Activated T-helper 17 cell treated with anti-CD3 and anti-CD28 coated beads, Interleukin-2, amount 50 U/mL, for 72 hours (primary cell): ENCODE results near the gene SMIM22. TPM values are rescaled to one million over a fixed set of nuclear protein-coding genes. Genes with fewer than 3 reads are reported as not detected.
"Not testable (repeated sequence)": the region's sequence is repeated elsewhere in the genome, so short reads cannot be mapped to it uniquely, and the experiment has no call there.

Experiments used
- ATAC-seq: fragments of 150-1000 bp; cut with Tn5 transposase; replicated peaks from 2 replicates; pipeline ENCODE4 v1.10.0; 2021; ENCODE audit warnings: mild to moderate bottlenecking, moderate library complexity
- H3K27ac Mint-ChIP-seq: one replicate; pipeline ENCODE4 v1.8.0; 2022; ENCODE audit warnings: mixed read lengths
- H3K27me3 Mint-ChIP-seq: one replicate; pipeline ENCODE4 v1.8.0; 2022; ENCODE audit warnings: mixed read lengths
- H3K36me3 Mint-ChIP-seq: one replicate; pipeline ENCODE4 v1.8.0; 2022; ENCODE audit warnings: low read depth, mild to moderate bottlenecking, mixed read lengths
- H3K4me1 Mint-ChIP-seq: one replicate; pipeline ENCODE4 v1.8.0; 2022; ENCODE audit warnings: mixed read lengths
- H3K4me3 Mint-ChIP-seq: one replicate; pipeline ENCODE4 v1.8.0; 2022; ENCODE audit warnings: mild to moderate bottlenecking, mixed read lengths
- H3K9me3 Mint-ChIP-seq: one replicate; pipeline ENCODE4 v1.8.0; 2022; ENCODE audit warnings: mixed read lengths
- total RNA-seq, 2 donors: library from RNA; stranded (reverse); gene quantifications; one replicate each; pipeline ENCODE4 v1.2.3, GENCODE V29; 2022

Gene SMIM22
- total RNA-seq, 2 donors from 2014 or later: not detected

DNA sequence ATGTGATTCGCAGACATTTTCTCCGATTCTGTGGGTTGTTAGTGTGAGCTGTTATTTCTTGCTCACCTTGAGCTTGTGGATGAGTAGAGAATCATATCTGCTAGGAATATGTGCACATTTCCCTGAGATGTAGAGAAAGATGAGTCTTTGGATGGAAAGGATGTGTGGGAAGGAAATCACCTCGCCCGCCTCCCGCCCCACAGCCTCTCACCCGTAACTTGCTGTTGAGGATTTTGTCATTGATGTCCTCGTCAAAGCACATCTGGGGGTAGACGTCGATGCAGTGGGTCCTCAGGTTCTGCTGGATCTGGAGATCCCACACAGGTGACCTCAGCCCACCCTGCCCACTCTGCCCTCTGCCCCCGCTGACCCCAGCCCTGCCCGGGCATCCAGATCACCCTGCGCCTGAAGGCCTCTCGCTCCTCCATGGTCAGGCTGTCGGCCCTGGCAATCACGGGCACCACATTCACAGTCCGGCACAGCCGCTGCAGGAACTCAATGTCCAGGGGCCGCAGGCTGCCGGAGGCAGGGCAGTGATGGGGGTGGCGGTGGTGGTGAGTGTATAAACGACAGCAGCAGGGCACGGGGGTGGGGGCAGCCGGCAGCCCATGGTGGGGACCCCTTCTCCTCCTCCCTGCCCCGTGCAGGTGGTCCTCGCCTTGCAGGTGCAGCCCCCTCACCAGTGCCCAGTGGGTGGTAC, 11.8 kb upstream of the SMIM22 start:
- no peaks in the 10 kb centered on the region for H3K9me3 Mint-ChIP-seq

DNA sequence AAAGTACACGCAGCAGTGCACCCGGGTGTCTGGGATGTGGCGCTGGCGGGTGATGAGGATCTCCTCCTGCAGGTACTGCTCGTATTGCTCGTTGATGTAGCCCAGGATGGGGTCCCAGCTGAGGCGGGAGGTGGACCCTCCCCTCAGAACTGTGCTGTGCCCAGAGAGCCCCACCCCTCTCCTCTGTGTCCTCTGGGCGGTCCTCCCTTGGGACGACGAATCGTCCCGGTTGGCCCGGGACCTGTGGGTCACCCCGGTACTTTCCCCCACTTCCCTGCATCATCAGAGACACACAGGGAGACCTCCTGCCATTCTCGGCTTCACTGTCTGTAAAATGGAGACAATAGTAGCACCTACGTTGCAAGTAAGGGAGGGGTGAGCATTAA, 11.2 kb upstream of the SMIM22 start:
- H3K4me3 Mint-ChIP-seq: no peak overlapping the region
- ATAC-seq: no peak
- no peaks in the 10 kb centered on the region for H3K27me3 Mint-ChIP-seq
- no peaks in the 10 kb centered on the region for H3K36me3 Mint-ChIP-seq
- H3K9me3 Mint-ChIP-seq: no peaks in the 10 kb centered on the region
- no peak overlapping the region for H3K27ac Mint-ChIP-seq
- H3K4me1 Mint-ChIP-seq: no peaks in the 10 kb centered on the region

More for the DNA sequence above, 11.8 kb upstream of the SMIM22 start:
- Mint-ChIP-seq H3K27me3 (no peaks in the 10 kb centered on the region), H3K4me1 (no peaks in the 10 kb centered on the region), H3K27ac (no peak overlapping the region), H3K4me3 (no peak overlapping the region), H3K36me3 (no peaks in the 10 kb centered on the region)
- ATAC-seq: no peak

DNA sequence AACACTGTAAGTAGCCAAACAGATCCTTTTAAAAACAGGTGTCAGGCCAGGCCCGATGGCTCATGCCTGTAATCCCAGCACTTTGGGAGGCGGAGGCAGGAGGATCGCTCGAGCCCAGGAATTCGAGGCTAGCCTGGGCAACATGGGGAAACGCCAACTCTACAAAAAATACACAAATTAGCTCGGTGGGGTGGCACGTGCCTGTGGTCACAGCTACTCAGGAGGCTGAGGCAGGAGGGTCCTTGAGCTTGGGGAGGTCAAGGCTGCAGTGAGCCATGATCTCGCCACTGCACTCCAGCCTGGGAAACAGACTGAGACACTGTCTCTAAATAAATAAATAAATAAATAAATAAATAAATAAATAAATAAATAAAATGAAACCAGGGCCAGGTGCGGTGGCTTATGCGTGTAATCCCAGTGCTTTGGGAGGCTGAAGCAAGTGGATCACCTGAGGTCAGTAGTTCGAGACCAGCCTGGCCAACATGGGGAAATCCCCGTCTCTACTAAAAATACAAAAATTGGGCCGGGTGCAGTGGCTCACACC, 10.7 kb upstream of the SMIM22 start:
- not testable (repeated sequence) for H3K27ac Mint-ChIP-seq, H3K4me3 Mint-ChIP-seq, H3K9me3 Mint-ChIP-seq, H3K36me3 Mint-ChIP-seq, H3K27me3 Mint-ChIP-seq, H3K4me1 Mint-ChIP-seq, ATAC-seq

DNA sequence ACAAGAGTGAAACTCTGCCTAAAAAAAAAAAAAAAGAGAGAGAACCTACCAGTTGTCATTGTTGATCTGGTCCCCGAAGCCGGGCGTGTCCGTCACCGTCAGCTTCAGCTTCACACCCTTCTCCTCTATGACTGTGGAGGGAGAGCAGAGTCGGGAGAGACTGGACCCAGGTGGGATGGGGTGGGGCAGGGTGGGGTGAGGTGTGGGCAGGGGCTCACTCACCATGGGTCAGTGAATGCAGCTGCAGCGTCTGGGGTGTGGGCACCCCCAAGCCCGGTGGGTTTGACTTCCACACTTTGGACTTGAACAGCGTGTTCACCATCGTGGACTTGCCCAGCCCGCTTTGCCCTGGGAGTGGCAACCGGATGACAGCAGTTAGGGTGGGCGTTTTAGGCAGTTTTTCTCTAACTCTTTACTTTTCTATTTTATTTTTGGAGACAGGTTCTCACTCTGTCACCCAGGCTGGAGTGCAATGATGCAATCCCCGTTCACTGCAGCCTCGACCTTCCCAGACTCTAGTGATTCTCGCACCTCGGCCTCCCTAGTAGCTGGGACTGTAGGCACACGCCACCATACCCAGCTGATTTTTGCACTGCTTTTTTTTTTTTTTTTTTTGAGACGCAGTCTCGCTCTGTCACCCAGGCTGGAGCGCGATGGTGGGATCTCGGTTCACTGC, 9.3 kb upstream of the SMIM22 start:
- Mint-ChIP-seq H3K36me3 (no peaks in the 10 kb centered on the region), H3K9me3 (no peaks in the 10 kb centered on the region), H3K27me3 (no peaks in the 10 kb centered on the region), H3K4me3 (no peak overlapping the region), H3K4me1 (no peaks in the 10 kb centered on the region), H3K27ac (no peak overlapping the region)
- no peak for ATAC-seq

DNA sequence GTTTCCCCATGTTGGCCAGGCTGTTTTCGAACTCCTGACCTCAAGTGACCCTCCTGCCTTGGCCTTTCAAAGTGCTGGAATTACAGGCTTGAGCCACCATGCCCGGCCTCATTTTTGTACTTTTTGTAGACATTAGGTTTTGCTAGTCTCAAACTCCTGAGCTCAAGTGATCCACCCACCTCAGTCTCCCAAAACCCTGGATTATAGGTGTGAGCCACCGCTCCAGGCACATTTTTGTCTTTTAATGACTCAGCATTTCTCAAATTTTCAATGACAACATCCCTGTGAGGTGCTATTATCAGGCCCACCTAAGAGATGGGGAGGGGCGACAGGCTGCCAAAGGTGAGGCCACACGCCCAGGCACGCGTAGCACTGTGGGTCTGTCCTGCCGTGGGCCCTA, 8.1 kb upstream of the SMIM22 start:
- Mint-ChIP-seq H3K4me1 (no peaks in the 10 kb centered on the region), H3K4me3 (no peak overlapping the region), H3K27ac (no peak overlapping the region), H3K36me3 (no peaks in the 10 kb centered on the region), H3K9me3 (no peaks in the 10 kb centered on the region), H3K27me3 (no peaks in the 10 kb centered on the region)
- no peak for ATAC-seq

DNA sequence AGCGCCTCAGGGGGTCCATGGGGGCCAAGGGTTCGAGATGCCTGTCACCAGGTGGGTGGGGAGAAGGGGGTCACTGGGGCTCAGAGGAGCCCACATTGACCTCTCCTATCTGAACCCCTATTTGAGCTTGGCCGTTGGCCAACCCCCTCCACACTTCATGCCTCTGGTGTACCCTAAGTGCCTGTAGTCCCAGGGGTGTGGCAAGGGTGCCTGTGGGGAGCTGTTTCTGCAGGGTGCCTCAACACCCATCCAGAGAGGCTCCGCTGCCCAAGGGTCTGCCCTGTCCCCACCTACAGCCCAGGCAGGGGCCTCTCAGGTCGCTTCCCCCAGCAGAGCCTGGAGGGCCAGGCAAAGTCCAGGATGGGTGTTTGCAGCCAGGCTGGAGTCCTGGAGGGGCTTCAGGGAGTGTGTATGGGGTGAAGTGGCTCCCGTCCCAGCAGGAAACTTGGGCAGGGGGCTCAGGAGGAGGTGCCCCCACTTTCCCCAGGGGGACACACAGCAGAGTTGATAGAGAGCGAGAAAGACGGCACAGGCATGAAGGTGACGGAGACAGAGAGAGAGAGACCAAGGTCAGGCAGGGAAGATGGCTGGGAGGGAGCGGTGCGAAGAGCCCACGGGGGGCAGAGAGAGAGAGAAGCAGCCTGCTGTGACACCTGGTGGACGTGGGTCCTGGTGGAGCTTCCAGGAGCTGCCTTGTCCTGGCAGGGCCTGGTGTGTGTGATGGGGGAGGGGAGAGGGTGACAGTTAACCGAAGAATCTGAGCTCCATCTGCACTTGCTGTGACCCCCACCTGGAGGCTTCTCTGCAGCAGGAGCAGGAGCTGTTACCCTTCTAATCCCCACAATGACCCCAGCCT, 7.3 kb upstream of the SMIM22 start, which contains the start of gene SEPTIN12:
Gene SEPTIN12, minus strand, starts transcription at position 719 of the 856 bp plus-strand sequence. Its CDS starts 700 bp downstream, at position 19.
- no peaks in the 10 kb centered on the region for H3K9me3 Mint-ChIP-seq

DNA sequence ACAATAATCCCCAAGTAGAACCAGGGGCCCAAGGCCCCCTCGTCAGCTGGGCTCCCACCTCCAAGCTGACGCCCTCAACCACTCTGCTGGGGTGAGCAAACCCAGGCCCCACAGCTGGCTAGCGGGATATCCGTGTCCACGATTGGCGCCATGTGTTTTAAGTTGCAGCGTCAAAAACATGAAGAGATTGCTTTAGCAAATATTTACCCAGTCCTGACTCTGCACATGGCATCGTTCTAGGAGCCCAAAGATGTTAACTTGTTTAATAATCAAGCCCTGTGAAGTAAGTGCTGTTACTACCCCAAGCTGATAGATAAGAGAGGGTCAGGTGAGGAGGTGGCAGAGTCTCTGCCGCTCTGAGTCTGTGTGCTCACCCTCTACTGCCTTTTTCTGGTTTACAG, 6.7 kb upstream of the SMIM22 start:
- Mint-ChIP-seq H3K9me3 (no peaks in the 10 kb centered on the region), H3K27ac (no peak overlapping the region), H3K4me3 (no peak overlapping the region), H3K36me3 (no peaks in the 10 kb centered on the region), H3K27me3 (no peaks in the 10 kb centered on the region), H3K4me1 (no peaks in the 10 kb centered on the region)
- no peak for ATAC-seq

More for the DNA sequence above, 7.3 kb upstream of the SMIM22 start, which contains the start of gene SEPTIN12:
- Mint-ChIP-seq H3K27ac (no peak within 1 kb of the TSS), H3K27me3 (no peaks in the 10 kb centered on the region), H3K4me3 (no peak within 1 kb of the TSS), H3K4me1 (no peaks in the 10 kb centered on the region), H3K36me3 (no peaks in the 10 kb centered on the region)
- no peak for ATAC-seq

DNA sequence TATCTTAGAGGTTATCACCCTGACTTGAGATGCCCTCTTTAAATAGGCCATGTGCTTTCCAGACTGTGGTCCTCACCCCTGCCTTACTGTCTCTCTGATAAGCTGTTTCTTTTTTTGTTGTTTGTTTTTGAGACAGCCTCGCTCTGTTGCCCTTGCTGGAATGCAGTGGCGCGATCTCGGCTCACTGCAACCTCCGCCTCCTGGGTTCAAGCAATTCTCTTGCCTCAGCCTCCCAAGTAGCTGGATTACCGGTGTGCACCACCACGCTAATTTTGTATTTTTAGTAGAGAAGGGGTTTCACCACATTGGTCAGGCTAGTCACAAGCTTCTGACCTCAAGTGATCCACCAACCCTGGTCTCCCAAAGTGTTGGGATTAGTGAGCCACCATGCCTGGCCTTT, 6.3 kb upstream of the SMIM22 start:
- H3K4me3 Mint-ChIP-seq: no peak overlapping the region
- no peak overlapping the region for H3K27ac Mint-ChIP-seq
- no peaks in the 10 kb centered on the region for H3K9me3 Mint-ChIP-seq
- no peaks in the 10 kb centered on the region for H3K36me3 Mint-ChIP-seq
- H3K4me1 Mint-ChIP-seq: no peaks in the 10 kb centered on the region
- no peak for ATAC-seq
- no peaks in the 10 kb centered on the region for H3K27me3 Mint-ChIP-seq

DNA sequence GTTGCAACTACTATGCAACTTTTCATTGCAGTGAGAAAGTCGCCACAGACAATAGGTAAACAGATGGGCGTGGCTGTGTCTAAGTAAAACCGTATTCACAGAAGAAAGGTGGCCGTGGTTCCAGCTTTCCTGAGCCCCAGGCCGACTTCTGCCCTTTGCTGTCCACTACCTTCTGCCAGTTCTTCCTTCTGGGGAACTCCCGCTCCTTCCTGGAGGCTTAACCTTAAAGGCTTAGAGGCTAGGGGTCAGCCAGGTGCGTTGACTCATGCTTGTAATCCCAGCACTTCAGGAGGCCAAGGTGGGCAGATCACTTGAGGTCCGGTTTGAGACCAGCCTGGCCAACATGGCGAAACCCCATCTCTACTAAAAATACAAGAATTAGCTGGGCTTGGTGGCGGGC, 4.9 kb upstream of the SMIM22 start:
- no peak overlapping the region for H3K27ac Mint-ChIP-seq
- no peak for ATAC-seq
- no peaks in the 10 kb centered on the region for H3K36me3 Mint-ChIP-seq
- H3K4me3 Mint-ChIP-seq: no peak overlapping the region
- H3K4me1 Mint-ChIP-seq: no peaks in the 10 kb centered on the region
- no peaks in the 10 kb centered on the region for H3K27me3 Mint-ChIP-seq
- H3K9me3 Mint-ChIP-seq: no peaks in the 10 kb centered on the region

DNA sequence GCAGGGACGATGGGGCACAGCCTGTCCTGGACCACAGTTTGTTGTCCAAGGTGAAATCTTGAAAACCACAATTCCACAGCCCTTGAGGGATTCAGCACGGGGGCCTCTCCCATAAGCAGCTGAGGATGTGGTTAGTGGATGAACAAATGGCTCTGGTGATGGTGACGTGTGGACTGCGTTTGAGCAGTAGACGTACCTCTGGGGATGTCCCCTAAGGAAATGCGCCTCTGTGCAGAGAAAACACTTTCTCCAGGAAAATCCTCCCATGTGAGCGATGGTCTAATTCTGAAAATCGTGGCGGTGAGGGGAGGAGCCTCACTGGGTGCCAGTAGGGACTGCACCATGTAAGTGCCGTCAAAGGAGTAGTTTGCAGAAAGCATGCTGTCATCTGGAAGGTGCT, 4.3 kb upstream of the SMIM22 start:
- Mint-ChIP-seq H3K9me3 (no peaks in the 10 kb centered on the region), H3K27me3 (no peaks in the 10 kb centered on the region), H3K4me3 (no peak overlapping the region), H3K36me3 (no peaks in the 10 kb centered on the region), H3K27ac (no peak overlapping the region), H3K4me1 (no peaks in the 10 kb centered on the region)
- ATAC-seq: peak; percentile 83

DNA sequence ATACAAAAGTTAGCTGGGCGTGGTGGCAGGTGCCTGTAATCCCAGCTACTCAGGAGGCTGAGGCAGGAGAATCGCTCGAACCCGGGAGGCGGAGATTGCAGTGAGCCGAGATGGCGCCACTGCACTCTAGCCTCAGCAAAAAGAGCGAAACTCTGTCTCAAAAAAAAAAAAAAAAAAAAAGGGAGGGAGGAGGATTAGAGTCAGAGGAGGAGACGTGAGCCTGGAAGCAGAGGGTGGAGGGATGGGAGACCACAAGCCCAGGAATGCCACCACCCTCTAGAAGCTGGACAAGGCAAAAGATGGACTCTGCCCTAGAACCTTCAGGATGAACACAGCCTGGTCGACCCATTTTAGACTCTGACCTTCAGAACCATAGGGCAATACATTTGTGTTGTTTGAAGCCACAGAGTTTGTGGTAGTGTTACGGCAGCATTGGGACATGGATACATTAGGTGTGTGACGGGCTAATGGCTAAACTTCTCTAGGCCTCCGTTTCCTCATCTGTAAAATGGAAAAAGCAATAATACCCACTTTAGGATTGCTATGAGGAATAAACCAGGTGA, 2.1 kb upstream of the SMIM22 start:
- Mint-ChIP-seq H3K27me3 (no peaks in the 10 kb centered on the region), H3K27ac (no peak overlapping the region), H3K4me3 (no peak overlapping the region), H3K9me3 (no peaks in the 10 kb centered on the region), H3K36me3 (no peaks in the 10 kb centered on the region), H3K4me1 (no peaks in the 10 kb centered on the region)
- ATAC-seq: no peak

DNA sequence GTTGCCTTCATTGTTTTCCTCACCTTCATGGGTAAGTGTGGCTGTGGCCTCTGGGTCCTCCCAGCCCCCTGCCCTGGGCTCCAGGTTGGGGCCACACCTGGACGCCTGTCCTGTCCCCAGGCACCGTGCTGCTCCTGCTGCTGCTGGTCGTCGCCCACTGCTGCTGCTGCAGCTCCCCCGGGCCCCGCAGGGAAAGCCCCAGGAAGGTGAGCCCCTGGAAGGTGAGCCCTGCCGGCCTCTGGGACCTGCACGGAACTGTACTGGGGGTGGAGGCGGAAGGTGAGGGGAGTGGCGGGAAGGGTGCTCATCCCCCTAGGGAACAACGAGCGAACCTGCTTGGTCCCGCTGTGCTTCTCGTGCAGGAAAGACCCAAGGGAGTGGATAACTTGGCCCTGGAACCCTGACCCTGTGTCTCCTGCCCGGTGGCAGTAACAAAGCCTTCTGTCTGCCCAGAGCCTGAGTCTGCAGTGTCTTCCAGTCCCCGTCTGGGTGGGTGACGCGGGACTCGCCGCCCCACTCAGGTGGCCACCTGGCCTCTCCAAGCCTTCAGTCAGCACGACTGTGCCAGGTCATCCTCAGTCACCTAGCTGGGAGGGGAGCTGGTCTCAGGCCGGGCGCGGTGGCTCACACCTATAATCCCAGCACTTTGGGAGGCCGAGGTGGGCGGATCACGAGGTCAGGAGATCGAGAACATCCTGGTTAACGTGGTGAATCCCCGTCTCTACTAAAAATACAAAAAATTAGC, 831 bp downstream of the SMIM22 start:
- Mint-ChIP-seq H3K4me1 (no peaks in the 10 kb centered on the region), H3K36me3 (no peaks in the 10 kb centered on the region), H3K9me3 (no peaks in the 10 kb centered on the region), H3K27ac (no peak overlapping the region), H3K27me3 (no peaks in the 10 kb centered on the region), H3K4me3 (no peak overlapping the region)
- no peak for ATAC-seq

DNA sequence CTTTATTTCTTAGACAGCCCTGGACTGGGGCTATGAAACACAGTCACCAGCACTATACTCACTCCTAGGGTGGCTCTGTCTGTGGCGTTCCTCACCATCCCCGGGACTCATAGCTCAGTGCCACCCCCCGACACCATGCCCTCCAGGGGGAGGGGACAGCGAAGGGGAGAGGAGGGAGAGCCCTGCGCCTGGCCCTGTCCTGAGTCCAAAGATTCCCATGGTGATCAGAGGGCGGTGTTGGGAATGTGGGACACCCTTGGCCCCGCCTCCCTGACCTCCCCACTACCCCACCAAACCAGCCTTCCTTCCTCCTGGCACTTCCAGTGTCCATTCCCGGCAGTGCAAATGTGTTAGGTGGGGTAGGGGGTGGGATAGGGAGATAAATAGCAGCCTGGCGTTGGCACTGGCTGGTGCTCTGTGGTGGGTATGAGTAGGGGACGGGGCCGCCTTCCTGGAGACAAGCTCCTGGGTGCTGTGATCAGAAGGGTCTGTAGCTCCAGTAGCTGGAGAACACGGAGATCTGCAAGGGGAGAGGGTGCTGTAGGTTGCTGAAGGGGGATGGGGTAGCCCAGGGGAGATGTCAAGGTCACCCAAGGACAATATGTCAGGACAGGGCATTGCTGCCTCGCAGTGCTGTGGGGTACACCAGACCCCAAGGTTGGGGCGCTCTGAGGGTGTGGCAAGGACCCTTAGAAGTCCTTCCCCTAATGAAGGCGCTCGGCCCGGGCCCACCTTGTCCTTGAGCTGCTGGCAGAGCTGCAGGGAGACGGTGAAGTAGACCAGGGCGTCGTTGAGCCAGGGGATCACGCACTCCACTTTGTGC, 2.0 kb downstream of the SMIM22 start:
- no peaks in the 10 kb centered on the region for H3K27me3 Mint-ChIP-seq
- H3K4me3 Mint-ChIP-seq: no peak overlapping the region
- H3K4me1 Mint-ChIP-seq: no peaks in the 10 kb centered on the region
- H3K27ac Mint-ChIP-seq: no peak overlapping the region
- H3K36me3 Mint-ChIP-seq: no peaks in the 10 kb centered on the region
- ATAC-seq: no peak
- no peaks in the 10 kb centered on the region for H3K9me3 Mint-ChIP-seq
